ENCODE results near the gene NDFIP2.

Gene NDFIP2

DNA sequence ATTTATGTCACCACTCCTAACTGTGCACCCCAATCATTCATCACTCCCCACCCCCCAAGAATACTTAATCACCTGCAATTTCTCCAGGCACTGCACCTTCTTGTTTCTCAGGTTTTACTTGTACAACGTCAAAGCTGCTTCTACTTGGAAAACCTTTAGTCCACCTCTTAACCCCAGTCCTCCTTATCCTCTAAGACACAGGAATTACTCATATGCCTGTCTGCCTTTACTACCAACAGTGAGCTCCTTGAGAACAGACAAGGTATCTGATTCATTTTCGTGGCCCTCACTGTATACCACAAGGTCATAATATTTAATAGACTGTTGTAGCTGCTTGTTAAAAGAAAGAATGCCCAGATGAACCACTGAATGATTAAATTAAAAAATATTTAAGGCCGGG is 21.0 kb upstream of the NDFIP2 start:
- peak; percentile 12 for DNase-seq

DNA sequence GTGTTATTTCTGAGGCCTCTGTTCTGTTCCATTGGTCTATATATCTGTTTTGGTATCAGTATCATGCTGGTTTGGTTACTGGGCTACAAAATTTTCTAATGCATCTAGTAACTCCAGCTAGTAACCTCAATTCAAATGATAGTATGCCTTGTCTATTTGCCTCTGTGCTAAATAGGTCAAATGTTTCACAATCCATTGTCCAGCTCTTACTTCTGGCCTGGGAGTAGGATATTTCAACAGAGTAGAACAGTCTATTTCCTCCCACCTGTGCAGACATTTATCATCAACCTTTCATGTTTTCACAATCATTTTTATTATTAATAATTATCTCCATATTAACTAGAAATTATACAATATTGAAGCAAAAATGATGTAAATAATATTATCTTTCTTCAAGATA is 18.1 kb upstream of the NDFIP2 start:
- no peak for DNase-seq

DNA sequence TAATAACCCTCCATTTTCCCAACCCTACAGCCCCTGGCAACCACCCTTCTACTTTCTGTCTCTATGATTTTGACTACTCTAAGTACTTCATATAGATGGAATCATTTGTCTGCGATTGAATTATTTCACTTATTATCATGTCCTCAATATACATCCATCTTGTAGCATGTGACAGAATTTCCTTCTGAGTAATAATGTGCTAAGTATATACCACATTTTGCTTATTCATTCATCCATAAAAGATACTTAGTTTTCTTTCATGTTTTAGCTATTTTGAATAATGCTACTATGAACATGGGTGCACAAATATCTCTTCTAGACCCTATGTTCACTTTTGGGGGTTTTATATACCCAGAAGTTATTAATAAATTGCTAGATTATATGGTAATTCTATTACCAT is 17.4 kb upstream of the NDFIP2 start:
- DNase-seq = no peak

DNA sequence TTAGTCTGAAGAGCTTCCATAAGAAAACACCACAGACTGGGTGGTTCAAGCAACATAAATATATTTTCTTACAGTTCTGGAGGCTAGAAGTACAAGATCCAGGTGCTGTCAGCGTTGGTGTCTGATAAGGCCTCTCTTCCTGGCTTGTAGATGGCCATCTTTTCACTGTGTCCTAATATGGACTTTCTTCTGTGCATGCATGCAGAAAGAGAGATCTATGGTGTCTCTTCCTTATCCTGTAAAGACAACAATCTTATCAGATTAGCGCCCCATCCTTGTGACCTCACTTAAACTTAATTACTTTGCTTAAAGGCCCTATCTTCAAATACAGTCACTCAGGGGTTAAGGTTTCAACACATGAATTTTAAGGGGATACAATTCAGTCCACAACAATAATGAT is 14.1 kb upstream of the NDFIP2 start:
- no peak for DNase-seq

DNA sequence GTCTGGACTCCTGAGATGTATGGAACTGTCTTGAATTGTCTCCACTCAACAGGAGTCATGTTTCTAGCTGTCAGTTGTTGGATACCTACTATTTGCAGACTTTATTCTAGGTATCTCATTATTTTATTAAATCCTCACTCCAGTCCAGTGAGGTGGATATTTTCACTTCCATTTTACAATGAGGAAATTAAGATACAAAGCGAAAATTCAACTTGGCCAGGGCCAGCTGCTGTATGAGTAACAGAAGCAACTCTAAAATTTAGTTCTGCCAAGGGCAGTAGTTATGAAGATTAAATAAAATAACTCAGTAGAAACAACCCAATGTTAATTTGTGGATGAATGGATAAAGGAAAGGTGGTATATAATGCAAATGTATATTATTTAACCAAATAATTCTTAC is 12.6 kb upstream of the NDFIP2 start:
- DNase-seq = no peak

DNA sequence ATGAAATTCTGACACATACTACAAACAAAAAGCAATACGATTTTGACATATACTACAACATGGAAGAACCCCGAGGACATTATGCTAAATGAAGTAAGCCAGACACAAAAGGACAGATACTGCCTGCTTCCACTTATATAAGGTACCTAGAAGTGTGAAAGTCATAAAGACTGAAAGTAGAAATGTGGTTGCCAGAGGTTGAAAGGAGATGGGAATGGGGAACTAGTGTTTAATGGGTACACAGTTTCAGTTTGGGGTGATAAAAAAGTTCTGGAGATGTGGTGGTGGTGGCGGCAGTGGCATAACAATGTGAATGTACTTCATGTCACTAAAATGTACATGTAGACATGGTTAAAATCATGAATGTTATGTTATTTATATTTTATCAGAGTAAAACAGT is 12.1 kb upstream of the NDFIP2 start:
- no peak for DNase-seq

DNA sequence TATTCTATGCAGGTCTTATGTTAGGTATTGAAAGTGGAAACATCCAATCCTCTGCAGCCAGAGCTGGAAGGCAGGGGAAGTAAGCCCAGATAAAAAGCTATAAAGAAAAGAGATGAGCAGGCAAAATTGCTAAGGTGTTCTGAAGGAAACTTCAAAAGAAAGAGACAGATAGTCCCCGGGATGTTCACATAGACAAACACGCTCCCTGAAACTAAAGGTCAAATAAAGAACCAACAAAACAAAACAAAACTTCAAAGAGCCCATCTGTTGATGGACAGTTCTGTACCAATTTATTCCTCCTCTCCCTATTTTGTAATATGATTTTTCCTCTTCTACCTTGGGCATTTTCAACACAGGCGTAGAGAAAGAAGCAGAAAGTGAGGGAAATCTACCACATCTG is 11.3 kb upstream of the NDFIP2 start:
- DNase-seq = no peak

DNA sequence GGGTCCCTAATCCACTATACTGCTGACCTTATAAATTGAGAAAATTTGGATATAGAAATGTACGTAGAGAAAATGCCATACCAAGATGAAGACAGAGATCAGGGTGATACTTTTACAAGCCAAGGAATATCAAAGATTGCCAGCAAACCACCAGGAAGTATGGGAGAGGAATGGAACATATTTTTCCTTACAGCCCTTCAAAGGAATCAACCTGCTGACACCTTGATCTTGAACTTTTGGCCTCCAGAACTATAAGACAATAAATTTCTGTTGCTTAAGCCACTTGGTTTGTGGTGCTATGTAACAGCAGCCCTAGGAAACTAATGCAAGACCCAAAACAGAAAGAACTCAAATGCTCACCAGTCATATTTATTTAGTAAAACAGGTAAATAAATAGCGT is 10.3 kb upstream of the NDFIP2 start:
- DNase-seq = no peak

DNA sequence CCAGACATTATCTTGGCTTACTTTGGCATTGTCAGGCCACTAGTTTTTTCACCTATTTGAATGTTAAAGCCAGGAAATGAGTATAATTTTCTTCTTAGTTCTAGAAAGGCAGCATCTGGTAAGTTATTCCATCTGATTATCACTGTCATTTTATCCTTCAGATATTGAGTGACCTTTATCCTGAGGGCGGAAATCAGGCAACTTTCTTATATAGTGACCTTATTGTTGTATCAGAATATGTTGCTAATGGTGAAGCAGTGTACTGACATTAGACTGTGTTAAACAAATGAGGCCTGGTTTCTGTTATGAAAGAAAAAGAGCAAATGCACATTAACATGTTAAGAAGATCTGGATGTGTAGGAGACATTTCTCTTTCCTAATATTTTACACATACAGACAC is 5.4 kb upstream of the NDFIP2 start:
- no peak for DNase-seq

DNA sequence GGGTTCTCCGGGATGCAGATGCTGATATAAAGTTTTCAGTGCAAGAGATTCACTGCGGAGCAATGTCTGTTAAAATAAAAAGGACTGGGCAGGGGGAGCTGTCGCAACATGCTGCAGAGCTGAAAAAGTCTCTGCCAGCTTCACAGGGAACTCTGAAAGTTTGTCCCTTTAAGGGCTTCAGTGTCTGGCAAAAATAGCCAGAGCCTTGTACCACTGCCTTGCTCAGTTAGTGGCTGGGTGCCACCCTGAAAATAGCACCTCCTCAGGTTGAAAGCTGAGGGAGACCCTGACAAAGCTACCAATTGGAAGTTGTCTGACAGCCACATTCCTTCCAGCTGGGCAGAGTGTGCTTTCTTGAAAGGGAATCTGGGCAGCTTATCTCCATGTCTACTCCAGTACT is 3.0 kb upstream of the NDFIP2 start:
- no peak for DNase-seq

DNA sequence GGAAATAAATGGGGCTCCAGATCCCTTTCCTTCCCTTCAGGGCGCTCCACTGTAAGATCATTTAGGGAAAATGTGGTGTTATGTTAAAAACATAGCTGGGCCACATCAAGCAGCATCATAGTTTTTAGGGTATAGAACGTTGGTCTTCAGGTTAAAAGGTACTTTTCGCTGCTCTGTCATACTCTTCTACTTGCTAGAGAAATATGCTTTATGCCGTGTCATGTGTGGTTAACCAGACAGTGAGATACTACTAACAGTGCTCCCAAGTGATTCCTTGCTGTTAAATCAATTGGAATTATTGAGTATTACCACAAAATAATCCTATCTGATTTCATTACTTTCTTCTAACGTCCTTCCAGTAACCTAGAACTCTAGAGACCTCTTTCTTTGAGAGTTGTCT is 1.1 kb upstream of the NDFIP2 start:
- DNase-seq = no peak

DNA sequence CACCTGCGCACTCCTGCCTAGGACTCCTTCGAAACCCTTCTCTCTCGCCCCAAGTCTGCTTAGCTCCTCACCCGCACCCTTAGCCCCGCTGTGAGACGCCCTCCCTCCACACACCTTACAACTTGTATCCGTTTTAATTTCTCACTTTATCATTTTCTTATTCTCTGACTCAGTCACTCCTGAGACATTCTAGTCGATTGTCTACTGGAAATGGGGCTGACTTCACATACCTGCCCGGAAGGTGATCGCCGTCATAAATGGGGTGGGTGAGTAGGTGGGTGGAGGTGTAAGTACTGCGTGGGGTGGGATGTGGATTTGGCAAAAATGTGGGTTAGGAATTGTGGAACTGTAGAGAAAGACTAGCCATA is 714 bp downstream of the NDFIP2 start:
- DNase-seq = no peak

DNA sequence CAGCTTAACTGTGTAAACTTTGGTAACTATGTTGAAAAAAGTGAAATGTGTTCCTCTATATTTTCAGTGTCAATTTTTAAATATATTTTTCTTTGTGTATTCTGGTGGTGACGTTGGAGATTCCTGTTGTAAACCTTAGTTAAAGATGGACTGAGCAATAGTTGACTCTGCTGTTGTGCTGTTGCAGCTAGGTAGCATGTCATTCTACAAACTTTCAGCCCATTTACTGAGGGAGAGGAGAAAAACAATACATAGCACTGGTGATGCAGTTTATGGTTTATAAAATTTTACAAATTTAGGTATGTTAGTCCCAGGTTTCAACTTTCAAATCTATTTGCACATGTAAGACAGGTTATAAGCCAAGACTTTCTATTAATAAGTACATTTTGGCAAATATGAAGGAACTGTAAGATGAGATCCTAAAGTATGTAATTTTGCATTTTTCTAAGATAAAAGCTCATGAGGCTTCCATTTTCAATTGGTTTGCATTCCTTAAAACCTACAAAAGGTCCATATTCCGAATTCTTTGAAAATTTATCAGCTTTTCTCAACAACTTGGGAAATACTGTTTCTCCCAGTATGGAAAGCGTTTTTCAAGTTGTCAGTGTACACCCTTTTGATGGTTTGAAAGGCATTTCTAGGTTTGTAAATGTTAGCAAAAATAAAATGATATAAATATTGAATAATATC is 1.5 kb downstream of the NDFIP2 start:
- no peak for DNase-seq

DNA sequence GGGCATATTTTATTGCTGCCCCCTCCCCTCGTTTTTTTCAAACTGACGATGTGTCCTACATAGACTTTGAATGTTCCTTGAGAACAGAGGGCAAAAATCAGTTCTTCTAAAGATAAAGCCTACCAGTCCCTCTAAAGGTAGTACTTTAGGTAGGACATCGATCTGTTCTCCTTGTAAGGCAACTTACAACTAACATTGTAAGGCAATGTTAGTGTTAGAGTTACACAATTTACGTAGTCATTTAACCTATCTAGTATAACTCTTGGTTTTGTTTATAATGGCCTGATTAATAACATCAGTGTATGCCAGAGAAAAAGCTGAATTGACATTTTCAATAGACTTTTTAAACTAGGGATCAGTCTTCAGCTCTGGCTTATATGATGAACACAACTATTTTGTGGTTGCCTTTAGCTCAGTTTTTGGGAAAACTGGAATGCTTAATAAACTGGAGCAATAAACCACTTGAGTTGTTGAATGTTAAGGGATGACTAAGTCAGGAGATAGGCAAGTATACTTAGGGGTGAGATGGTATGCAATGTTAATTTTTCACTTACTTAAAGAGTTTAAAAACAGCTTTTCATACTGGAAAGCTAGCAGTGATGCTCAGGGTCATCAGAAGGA is 2.2 kb downstream of the NDFIP2 start:
- peak; percentile 56 for DNase-seq

DNA sequence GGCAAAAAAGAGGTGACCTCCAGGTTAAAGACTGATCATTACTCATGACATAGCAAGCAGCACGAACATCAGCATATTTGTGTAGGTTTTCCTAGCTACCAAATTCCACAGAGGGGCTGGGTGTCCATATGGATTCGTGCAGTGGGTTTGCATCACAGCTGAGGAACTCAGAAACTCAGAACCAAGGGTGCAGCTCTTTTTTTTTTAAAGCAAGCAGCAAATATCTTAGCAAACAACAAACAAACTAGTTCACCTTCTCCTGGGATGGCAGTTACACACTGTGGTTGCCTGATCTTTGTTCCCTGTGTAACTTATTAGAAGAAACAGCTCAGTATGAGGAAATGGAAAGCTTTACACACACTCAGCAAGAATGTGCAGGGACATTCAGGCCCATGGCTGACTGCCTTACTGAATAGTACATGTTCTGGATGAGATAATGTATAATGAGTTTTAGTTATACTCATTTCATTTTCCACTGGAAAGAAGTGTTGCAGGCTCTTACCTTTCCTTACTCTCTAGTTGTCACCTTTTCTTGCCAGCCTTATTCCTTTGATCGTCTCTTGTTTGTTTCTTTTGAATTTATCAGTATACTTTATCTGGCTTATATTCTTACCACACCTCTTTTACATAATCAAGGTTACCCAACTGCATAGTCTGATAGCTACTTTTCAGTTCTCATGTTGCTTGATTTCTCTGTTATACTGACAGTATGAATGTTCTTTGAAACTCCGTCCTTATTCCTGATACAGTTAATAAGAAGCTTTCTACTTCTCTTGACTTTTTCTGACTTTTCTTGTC is 4.3 kb downstream of the NDFIP2 start:
- peak; percentile 92 for DNase-seq

DNA sequence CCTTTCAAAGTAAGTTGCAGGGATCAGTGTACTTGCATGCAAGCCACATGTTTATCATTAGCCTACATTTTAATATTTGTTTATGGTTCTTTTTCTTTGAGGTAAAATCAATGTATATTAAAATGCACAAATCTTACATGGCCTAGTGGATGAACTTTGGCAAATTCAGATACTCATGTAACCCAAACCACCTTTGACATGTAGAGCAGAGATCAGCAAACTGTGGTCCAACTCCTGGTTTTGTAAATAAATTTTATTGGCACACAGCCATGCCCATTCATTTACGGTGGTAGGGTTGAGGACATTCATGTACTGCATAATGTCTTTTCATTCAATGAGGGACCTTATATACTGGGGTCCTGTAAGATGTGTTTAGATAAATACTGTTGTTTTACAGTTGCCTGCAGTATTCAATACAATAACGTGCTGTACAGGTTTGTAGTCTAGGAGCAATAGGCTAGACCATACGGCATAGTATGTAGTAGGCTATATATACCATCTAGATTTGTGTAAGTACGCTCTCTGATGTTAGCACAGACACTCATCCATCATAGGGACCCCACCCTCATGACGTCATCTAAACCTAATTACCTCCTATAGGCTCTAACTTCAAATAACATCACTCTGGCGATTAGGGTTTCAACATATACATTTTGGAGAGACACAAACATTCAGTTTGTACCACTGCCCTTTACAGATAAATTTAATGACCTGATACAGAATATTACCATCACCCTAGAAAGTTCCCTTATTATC is 5.7 kb downstream of the NDFIP2 start:
- DNase-seq = no peak

DNA sequence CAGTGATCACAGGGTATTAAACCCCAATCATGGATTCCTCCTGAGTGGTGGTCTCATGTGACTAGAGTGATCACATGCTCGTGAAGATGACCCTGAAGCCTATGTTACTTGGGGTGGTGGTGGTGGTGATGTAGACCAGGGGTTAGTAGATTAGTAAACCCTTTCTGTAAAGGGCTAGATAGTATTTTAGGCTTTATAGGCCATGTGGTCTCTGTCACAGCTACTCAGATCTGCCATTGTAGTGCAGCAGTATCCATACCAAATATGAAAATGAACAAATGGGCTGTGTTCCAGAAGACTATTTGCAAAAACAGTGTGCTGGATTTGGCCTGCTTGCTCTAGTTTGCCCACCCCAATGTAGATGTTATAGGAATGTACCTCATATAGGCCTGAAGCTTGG is 9.4 kb downstream of the NDFIP2 start:
- no peak for DNase-seq

DNA sequence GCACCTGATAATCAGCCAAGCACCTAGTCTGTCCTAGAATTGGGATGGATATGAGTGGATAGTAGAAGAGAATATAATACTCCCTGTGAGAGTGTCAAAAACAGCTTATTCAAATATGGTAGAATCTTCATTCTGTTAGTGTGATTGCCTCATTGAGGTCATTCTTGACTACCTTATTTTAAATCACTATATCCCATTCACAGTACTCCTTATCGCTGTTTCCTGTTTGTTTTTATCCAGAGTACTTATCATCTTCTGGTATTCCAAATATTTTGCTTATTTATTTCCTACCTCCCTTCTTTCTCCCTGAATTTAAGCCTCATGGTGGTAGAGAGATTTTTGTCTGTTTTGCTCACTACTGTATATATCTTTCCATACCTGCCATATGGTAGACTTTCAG is 9.9 kb downstream of the NDFIP2 start:
- DNase-seq = peak; percentile 75

DNA sequence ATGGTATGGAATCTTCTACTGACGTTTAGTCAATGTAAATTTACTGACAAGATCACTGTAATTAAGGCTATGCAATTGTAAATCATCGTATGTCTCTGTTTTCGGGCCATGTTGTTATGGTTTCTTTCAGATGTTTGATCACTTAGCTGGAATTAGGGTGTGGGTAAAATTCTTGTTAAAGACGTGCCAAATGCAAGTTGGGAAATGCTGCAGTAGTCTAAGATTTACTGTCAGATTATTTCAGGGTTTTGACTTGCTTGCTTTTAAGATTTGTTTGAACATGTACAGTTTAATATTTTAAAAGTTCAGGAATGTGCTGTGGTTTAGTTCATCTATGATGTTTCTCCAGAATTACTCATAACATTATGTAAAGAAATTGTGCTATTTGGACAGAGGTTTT is 10.8 kb downstream of the NDFIP2 start:
- peak; percentile 81 for DNase-seq

DNA sequence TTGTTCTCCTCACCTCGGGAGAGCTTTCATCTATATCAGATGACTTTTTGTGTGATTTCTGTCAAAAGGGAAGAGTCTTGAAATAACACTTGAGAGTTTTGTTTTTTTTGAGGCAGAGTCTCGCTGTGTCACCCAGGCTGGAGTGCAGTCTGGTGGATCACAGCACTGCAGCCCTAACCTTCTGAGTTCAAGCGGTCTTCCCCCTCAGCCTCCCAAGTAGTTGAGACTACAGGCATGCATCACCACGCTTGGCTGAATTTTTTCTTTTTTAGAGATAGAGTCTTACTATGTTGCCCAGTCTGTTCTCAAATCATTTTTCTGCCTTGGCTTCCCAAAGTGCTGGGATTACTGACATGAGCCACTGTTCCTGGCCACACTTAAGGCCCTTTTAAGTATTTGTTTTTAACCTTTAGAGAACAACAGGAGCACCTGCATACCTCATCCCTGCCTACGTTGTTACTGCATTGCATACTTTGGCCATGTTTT is 11.4 kb downstream of the NDFIP2 start:
- peak; percentile 62 for DNase-seq

DNA sequence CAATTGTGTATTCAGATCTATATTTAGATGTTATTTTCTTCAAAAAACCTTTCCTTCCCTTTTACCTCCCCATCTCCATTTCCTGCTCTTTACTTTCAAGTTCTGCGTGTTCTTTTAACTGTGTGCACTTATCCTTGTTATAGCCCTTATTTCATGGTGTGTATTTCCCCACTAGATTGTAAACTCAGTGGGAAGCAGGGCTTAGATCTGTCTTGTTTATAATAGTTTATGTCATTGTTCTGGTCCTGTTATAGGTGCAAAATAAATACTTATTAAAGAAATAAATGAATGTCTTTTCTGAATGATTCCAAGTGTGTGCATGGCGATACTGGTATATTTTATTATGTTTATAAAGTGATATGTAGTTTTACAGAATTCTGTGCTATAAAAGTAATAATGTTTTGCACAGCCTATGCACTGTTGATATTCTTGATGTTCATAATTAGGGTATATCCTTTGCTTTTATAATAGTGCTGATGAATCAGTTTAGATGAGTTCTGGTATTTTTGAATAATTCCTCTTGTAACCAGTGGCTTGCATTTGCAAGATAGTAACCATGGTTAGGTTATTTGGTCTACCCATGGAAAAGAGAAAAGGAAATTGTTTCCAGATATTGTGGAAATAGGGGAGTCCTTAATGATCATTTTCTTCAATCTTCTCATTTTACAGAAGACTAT is 12.1 kb downstream of the NDFIP2 start:
- DNase-seq = no peak

DNA sequence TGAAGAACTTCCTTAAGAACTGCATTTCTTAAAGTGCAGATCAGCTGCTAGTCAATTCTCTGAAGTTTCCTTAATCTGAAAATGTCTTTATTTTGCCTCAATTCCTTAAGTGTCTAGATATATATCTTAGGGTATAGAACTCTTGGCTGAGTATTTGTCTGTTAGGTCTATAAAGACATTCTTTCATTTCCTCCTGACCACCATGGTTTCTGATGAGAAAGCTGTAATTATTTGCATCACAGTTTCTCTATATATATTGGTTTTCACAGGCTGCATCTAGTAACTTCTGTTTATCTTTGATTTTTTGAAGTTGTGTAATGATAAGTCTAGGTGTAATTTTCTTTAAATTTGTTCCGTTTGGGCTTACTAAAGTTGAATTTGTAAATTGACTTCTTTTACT is 15.2 kb downstream of the NDFIP2 start:
- no peak for DNase-seq

DNA sequence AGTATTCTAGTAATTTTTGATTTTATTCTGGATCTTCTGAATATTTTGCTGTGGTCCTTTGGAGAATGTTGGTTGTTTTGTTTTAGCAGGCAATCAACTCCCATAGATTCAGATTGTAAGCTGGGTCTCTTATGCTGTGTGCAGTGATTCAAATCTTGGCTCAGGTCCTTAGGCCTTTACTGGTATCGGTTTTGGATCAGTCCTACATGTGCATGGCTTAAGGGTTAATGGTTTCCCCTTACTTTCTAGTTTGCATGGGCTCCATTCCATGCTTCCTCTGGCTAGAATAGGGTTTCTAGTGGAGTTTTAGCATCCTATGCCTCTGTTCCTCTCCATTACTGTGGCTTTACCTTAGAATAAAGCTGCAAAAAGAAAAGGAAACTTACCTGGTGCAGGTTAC is 16.1 kb downstream of the NDFIP2 start:
- DNase-seq = no peak

All from NCI-H226 (cell line).